Activated T-cell treated with anti-CD3 and anti-CD28 coated beads, Interleukin-2, amount 50 U/mL, for 72 hours (primary cell): ENCODE data around the gene ARHGAP32. TPM values are rescaled to one million over a fixed set of nuclear protein-coding genes. Genes with fewer than 3 reads are reported as not detected.
"Not testable (repeated sequence)": the region's sequence is repeated elsewhere in the genome, so short reads cannot be mapped to it uniquely, and the experiment has no call there.

Experiments used
- ATAC-seq, 2 donors: fragments of 150-1000 bp; cut with Tn5 transposase; replicated peaks in 1 of 2; 2 replicates each; pipeline ENCODE4 v1.10.0; 2021; ENCODE audit warnings: moderate library complexity in 2 of 2, mild to moderate bottlenecking in 1 of 2
- DNase-seq, 2 donors: peaks; one replicate each; pipeline ENCODE4 v3.0.0; 2021 to 2022; ENCODE audit warnings: mixed read lengths in 1 of 2
- H3K27ac Mint-ChIP-seq: one replicate; pipeline ENCODE4 v1.8.0; 2022; ENCODE audit warnings: mild to moderate bottlenecking, moderate library complexity, mixed read lengths
- H3K27me3 Mint-ChIP-seq: one replicate; pipeline ENCODE4 v1.8.0; 2022; ENCODE audit warnings: low read depth, mixed read lengths
- H3K36me3 Mint-ChIP-seq, 2 donors: one replicate each; pipeline ENCODE4 v1.8.0; 2022; ENCODE audit warnings: mixed read lengths in 2 of 2, mild to moderate bottlenecking in 1 of 2; ENCODE audit not compliant: insufficient read depth in 2 of 2
- H3K4me1 Mint-ChIP-seq: one replicate; pipeline ENCODE4 v1.8.0; 2022; ENCODE audit warnings: low read depth, mixed read lengths
- H3K4me3 Mint-ChIP-seq, 2 donors: one replicate each; pipeline ENCODE4 v1.8.0; 2022; ENCODE audit warnings: mild to moderate bottlenecking in 2 of 2, mixed read lengths in 2 of 2, moderate library complexity in 2 of 2
- H3K9me3 Mint-ChIP-seq, 2 donors: one replicate each; pipeline ENCODE4 v1.8.0; 2022; ENCODE audit warnings: mixed read lengths in 2 of 2
- total RNA-seq, 2 donors: library from RNA; stranded (reverse); gene quantifications; one replicate each; pipeline ENCODE4 v1.2.3, GENCODE V29; 2022

ARHGAP32 gene
- total RNA-seq, 2 donors from 2014 or later = 10.9 TPM

- DNase-seq (no peak), ATAC-seq (no peak)
- Mint-ChIP-seq H3K27me3 (no peaks in the 10 kb centered on the region), H3K36me3 (peaks cover 0 to 5% of the 10 kb centered on the region in 2 donors), H3K27ac (no peak overlapping the region), H3K4me3 (no peak overlapping the region), H3K4me1 (no peaks in the 10 kb centered on the region), H3K9me3 (peaks cover 0 to 4% of the 10 kb centered on the region in 2 donors)
Observed at GRCh38 chr11:129189646-129190045, 2.5 kb downstream of the ARHGAP32 start.

DNA sequence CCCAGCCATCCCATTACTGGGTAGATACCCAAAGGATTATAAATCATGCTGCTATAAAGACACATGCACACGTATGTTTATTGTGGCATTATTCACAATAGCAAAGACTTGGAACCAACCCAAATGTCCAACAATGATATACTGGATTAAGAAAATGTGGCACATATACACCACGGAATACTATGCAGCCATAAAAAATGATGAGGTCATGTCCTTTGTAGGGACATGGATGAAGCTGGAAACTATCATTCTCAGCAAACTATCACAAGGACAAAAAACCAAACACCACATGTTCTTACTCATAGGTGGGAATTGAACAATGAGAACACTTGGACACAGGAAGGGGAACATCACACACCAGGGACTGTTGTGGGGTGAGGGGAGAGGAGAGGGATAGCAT lies 7.0 kb downstream of the ARHGAP32 start:
- H3K36me3 Mint-ChIP-seq, H3K4me3 Mint-ChIP-seq, H3K4me1 Mint-ChIP-seq, H3K27me3 Mint-ChIP-seq, H3K9me3 Mint-ChIP-seq, ATAC-seq, DNase-seq, H3K27ac Mint-ChIP-seq: not testable (repeated sequence)

DNA sequence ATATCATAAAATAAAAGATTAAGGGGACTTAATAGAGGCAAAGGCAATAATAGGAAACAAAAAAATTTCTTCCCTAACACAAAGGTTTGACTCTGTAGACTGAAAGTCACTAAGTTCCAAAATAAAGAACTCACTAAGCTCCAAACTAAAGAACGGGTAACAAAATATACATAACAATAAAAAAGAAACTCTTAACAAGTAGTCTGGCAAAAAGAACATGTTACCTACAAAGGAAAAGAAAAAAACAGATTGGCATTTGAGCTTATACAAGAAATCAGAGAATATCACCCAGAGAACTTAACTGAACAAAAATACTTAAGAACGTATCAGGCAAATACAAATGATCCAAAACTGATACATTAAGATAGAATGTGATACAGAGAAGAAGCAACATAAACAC lies 7.5 kb downstream of the ARHGAP32 start:
- H3K36me3 Mint-ChIP-seq = peaks cover 0 to 5% of the 10 kb centered on the region in 2 donors
- no peaks in the 10 kb centered on the region for H3K4me1 Mint-ChIP-seq
- no peak overlapping the region for H3K4me3 Mint-ChIP-seq
- no peaks in the 10 kb centered on the region for H3K27me3 Mint-ChIP-seq
- ATAC-seq (no peak), DNase-seq (no peak)
- H3K27ac Mint-ChIP-seq = no peak overlapping the region
- H3K9me3 Mint-ChIP-seq = peaks cover 0 to 5% of the 10 kb centered on the region in 2 donors

GRCh38 chr11:129167315-129167714 lies 24.8 kb downstream of the ARHGAP32 start:
- no peak for ATAC-seq
- H3K27ac Mint-ChIP-seq = no peak overlapping the region
- H3K9me3 Mint-ChIP-seq = peaks cover 13 to 16% of the 10 kb centered on the region in 2 donors
- H3K4me3 Mint-ChIP-seq = no peak overlapping the region
- DNase-seq = no peak
- no peaks in the 10 kb centered on the region for H3K27me3 Mint-ChIP-seq
- peaks cover 3 to 9% of the 10 kb centered on the region in 2 donors for H3K36me3 Mint-ChIP-seq
- peaks cover 10% of the 10 kb centered on the region for H3K4me1 Mint-ChIP-seq

DNA sequence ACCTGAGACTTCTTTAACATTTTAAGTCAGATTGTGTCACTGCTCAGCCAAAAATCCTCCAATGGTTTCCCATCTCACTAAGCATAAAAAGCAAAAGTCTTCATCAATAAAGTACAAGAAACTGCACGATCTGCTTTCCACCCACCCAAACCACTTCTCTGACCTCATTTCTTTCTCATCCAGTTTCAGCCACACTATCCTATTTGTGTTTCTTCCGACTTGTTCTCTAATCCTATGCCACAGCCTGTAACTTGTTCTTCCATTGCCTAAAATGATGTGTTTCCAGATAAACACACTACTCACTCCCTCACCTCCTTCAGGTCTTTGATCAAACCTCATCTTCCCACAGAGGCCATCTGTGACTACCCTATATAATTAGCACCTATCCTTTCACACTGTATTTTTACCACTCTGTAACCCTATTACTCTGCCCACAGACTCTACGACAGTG lies 28.4 kb downstream of the ARHGAP32 start:
- ATAC-seq (peak in 1 of 2 donors; percentile 72), DNase-seq (no peak)
- Mint-ChIP-seq H3K4me3 (no peak overlapping the region), H3K9me3 (peaks cover 7 to 12% of the 10 kb centered on the region in 2 donors), H3K27me3 (no peaks in the 10 kb centered on the region), H3K27ac (no peak overlapping the region), H3K36me3 (peaks cover 5 to 13% of the 10 kb centered on the region in 2 donors), H3K4me1 (peaks cover 10% of the 10 kb centered on the region)

GRCh38 chr11:129157080-129157479 lies 35.0 kb downstream of the ARHGAP32 start:
- H3K27me3 Mint-ChIP-seq, ATAC-seq, H3K4me3 Mint-ChIP-seq, H3K4me1 Mint-ChIP-seq, DNase-seq, H3K27ac Mint-ChIP-seq: not testable (repeated sequence)
- peaks cover 12 to 16% of the 10 kb centered on the region in 2 donors for H3K9me3 Mint-ChIP-seq
- peaks cover 5 to 24% of the 10 kb centered on the region in 2 donors for H3K36me3 Mint-ChIP-seq

DNA sequence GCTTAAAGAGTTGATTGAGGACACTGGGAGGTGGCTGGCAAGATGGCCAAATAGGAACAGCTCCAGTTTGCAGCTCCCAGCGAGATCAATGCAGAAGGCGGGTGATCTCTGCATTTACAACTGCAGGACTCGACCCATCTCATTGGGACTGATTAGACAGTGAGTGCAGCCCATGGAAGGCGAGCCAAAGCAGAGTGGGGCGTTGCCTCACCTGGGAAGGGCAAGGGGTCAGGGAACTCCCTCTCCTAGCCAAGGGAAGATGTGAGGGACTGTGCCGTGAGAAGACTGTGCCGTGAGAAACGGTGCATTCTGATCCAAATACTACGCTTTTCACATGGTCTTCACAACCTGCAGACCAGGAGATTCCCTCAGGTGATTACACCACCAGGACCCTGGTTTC lies 36.4 kb downstream of the ARHGAP32 start:
- no peaks in the 10 kb centered on the region for H3K4me1 Mint-ChIP-seq
- DNase-seq (no peak), ATAC-seq (no peak)
- peaks cover 9 to 28% of the 10 kb centered on the region in 2 donors for H3K36me3 Mint-ChIP-seq
- H3K27ac Mint-ChIP-seq = no peak overlapping the region
- no peak overlapping the region for H3K4me3 Mint-ChIP-seq
- peaks cover 16 to 21% of the 10 kb centered on the region in 2 donors for H3K9me3 Mint-ChIP-seq
- H3K27me3 Mint-ChIP-seq = no peaks in the 10 kb centered on the region

GRCh38 chr11:129148487-129148886 lies 43.6 kb downstream of the ARHGAP32 start:
- H3K9me3 Mint-ChIP-seq = peaks cover 10% of the 10 kb centered on the region in 2 donors
- no peak overlapping the region for H3K27ac Mint-ChIP-seq
- no peaks in the 10 kb centered on the region for H3K27me3 Mint-ChIP-seq
- H3K36me3 Mint-ChIP-seq = peaks cover 6 to 20% of the 10 kb centered on the region in 2 donors
- no peak for ATAC-seq
- no peak overlapping the region for H3K4me3 Mint-ChIP-seq
- DNase-seq = no peak
- H3K4me1 Mint-ChIP-seq = no peaks in the 10 kb centered on the region

DNA sequence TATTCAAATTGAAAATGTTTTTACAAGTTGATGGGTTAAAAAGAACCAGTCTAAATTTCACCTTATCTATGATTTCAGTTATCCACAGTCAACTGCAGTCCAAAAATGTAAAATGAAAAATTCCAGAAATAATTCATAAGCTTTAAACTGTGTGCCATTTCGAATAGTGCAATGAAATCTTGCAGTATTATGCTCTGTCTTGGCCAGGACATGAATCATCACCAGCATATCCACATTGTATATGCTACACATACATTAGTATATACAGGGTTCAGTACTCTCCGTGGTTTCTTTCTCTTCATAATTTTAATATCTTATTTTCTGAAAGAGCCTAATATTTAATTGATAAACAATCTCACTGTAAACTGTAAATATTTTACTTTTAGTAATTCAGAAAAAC lies 45.9 kb downstream of the ARHGAP32 start:
- Mint-ChIP-seq H3K4me3 (no peak overlapping the region), H3K27me3 (no peaks in the 10 kb centered on the region), H3K9me3 (peaks cover 3% of the 10 kb centered on the region in 2 donors), H3K36me3 (peaks cover 2 to 13% of the 10 kb centered on the region in 2 donors), H3K27ac (no peak overlapping the region), H3K4me1 (no peaks in the 10 kb centered on the region)
- ATAC-seq = no peak
- no peak for DNase-seq

GRCh38 chr11:129145276-129145675 lies 46.8 kb downstream of the ARHGAP32 start:
- H3K9me3 Mint-ChIP-seq = peaks cover 1 to 3% of the 10 kb centered on the region in 2 donors
- no peaks in the 10 kb centered on the region for H3K27me3 Mint-ChIP-seq
- H3K4me1 Mint-ChIP-seq = no peaks in the 10 kb centered on the region
- H3K27ac Mint-ChIP-seq = no peak overlapping the region
- ATAC-seq = no peak
- H3K4me3 Mint-ChIP-seq = no peak overlapping the region
- H3K36me3 Mint-ChIP-seq = peaks cover 2 to 5% of the 10 kb centered on the region in 2 donors
- DNase-seq = no peak

GRCh38 chr11:129144256-129144655 lies 47.9 kb downstream of the ARHGAP32 start:
- H3K9me3 Mint-ChIP-seq = peaks cover 1 to 3% of the 10 kb centered on the region in 2 donors
- DNase-seq = no peak
- ATAC-seq = no peak
- no peaks in the 10 kb centered on the region for H3K4me1 Mint-ChIP-seq
- no peak overlapping the region for H3K4me3 Mint-ChIP-seq
- no peaks in the 10 kb centered on the region for H3K27me3 Mint-ChIP-seq
- H3K36me3 Mint-ChIP-seq = no peaks in the 10 kb centered on the region
- H3K27ac Mint-ChIP-seq = no peak overlapping the region

- no peak for DNase-seq
- no peak overlapping the region for H3K27ac Mint-ChIP-seq
- H3K4me1 Mint-ChIP-seq = no peaks in the 10 kb centered on the region
- H3K4me3 Mint-ChIP-seq = no peak overlapping the region
- peaks cover 0 to 1% of the 10 kb centered on the region in 2 donors for H3K9me3 Mint-ChIP-seq
- ATAC-seq = no peak
- H3K27me3 Mint-ChIP-seq = no peaks in the 10 kb centered on the region
- no peaks in the 10 kb centered on the region for H3K36me3 Mint-ChIP-seq
Observed at GRCh38 chr11:129143335-129143734, 48.8 kb downstream of the ARHGAP32 start.

DNA sequence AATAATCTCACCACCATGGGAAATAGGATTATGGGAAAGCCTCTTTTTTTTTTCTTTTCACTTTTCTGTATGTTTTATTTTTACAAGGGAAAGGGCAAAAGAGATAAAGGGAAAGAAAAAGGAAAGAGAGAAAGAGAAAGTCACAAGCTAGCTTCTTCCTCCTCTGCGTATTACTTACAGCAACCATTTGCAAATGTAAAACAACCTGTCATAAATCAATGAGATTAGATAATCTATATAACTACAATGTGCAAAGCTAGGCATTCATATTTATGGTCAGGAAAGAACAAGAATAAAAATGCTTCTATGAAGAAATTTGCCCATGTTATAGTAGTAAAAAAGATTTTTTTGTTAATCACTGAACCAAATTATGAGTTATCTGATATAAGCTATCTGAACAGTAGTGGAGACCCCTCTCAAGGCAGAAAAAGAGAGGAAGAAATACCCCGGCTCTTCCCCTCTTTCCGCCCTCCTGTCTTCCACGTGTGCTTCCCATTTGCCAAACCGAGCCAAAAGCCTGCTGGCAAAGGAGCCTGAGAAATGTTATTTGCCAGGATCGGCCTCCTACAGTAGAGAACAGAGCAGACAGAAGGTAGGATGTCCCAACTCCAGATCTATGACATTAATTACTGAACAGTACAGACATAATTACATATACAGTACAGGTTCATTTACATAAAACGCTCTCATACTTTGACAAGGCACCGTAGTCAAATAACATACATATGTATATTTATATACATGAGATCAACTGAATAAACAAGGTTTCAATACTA lies 50.2 kb downstream of the ARHGAP32 start:
- ATAC-seq (no peak), DNase-seq (no peak)
- H3K9me3 Mint-ChIP-seq = peaks cover 0 to 1% of the 10 kb centered on the region in 2 donors
- H3K4me3 Mint-ChIP-seq = no peak overlapping the region
- H3K36me3 Mint-ChIP-seq = no peaks in the 10 kb centered on the region
- no peak overlapping the region for H3K27ac Mint-ChIP-seq
- no peaks in the 10 kb centered on the region for H3K27me3 Mint-ChIP-seq
- no peaks in the 10 kb centered on the region for H3K4me1 Mint-ChIP-seq

DNA sequence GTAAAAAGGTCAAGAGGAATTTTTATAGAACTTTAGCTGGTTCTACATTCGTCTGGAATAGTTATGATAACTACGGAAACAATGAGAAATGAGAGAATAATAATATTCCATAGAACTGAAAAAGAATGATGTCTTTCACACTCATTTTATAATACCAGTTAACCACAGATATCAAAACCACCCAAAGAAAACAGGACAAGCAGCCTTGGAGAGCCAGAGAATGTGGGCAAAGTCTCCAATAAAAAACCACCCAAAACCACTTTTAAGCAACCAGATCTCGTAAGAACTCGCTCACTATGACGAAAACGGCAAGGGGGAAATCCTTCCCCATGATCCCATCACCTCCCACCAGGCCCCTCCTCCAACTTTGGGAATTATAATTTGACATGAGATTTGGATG lies 60.8 kb downstream of the ARHGAP32 start:
- Mint-ChIP-seq H3K27ac (no peak overlapping the region), H3K9me3 (no peaks in the 10 kb centered on the region), H3K27me3 (no peaks in the 10 kb centered on the region), H3K4me3 (no peak overlapping the region), H3K36me3 (no peaks in the 10 kb centered on the region), H3K4me1 (no peaks in the 10 kb centered on the region)
- no peak for ATAC-seq
- no peak for DNase-seq
